HepG2 (cell line): ENCODE data around the gene PCSK6. TPM values are rescaled to one million over a fixed set of nuclear protein-coding genes. Genes with fewer than 3 reads are reported as not detected.

ENCODE experiments used
- HNRNPUL1 ChIP-seq: fragments of 200-400 bp; formaldehyde crosslinking; IDR thresholded peaks from 2 replicates; pipeline ENCODE4 v1.6.1; 2017; ENCODE audit warnings: low read depth, mild to moderate bottlenecking, low read length, moderate library complexity
- KMT2B ChIP-seq: IDR thresholded peaks from 2 replicates; pipeline ENCODE4 v1.6.1; 2016; ENCODE audit warnings: missing genetic modification reagents, missing compliant biosample characterization
- MBD4 ChIP-seq: IDR thresholded peaks from 2 replicates; pipeline ENCODE4 v1.6.1; 2012; ENCODE audit warnings: low read length, inconsistent platforms, borderline replicate concordance
- MXI1 ChIP-seq: IDR thresholded peaks from 3 replicates; pipeline ENCODE4 v1.6.1; 2012; ENCODE audit warnings: low read depth, low read length, inconsistent platforms, borderline replicate concordance
- RFX1 ChIP-seq: fragments of 450-650 bp; IDR thresholded peaks from 2 replicates; pipeline ENCODE4 v1.6.1; 2017
- SMC3 ChIP-seq: IDR thresholded peaks from 2 replicates; pipeline ENCODE4 v1.6.1; 2011; ENCODE audit warnings: low read length, improper control_type of control experiment
- SMYD3 ChIP-seq: sonication (generic); formaldehyde crosslinking; IDR thresholded peaks from 2 replicates; pipeline ENCODE4 v1.8.1; 2023; ENCODE audit warnings: mild to moderate bottlenecking, missing genetic modification reagents
- SYNCRIP ChIP-seq: fragments of 200-400 bp; formaldehyde crosslinking; IDR thresholded peaks from 2 replicates; pipeline ENCODE4 v1.6.1; 2018; ENCODE audit warnings: mild to moderate bottlenecking, low read depth, low read length; ENCODE audit not compliant: insufficient read depth
- TAF1 ChIP-seq: sonication (generic); formaldehyde crosslinking; IDR thresholded peaks from 2 replicates; pipeline ENCODE4 v1.4.0; 2020; ENCODE audit warnings: missing genetic modification reagents
- TGIF2 ChIP-seq: IDR thresholded peaks from 2 replicates; pipeline ENCODE4 v1.6.1; 2016; ENCODE audit warnings: control low read depth, missing compliant biosample characterization
- ZFP41 ChIP-seq: sonication (generic); formaldehyde crosslinking; IDR thresholded peaks from 2 replicates; pipeline ENCODE4 v1.4.0; 2020; ENCODE audit warnings: mild to moderate bottlenecking, missing genetic modification reagents, borderline replicate concordance
- ZNF383 ChIP-seq: sonication (generic); formaldehyde crosslinking; IDR thresholded peaks from 2 replicates; pipeline ENCODE4 v1.4.0; 2020; ENCODE audit warnings: missing genetic modification reagents, mild to moderate bottlenecking, borderline replicate concordance
- ZNF629 ChIP-seq: sonication (generic); formaldehyde crosslinking; conservative IDR thresholded peaks from 2 replicates; pipeline ENCODE4 v1.5.0; 2020; ENCODE audit warnings: missing genetic modification reagents
- ZNF891 ChIP-seq: sonication (generic); formaldehyde crosslinking; IDR thresholded peaks from 2 replicates; pipeline ENCODE4 v1.5.0; 2020; ENCODE audit warnings: mild to moderate bottlenecking, missing genetic modification reagents
- ZSCAN29 ChIP-seq: sonication (generic); formaldehyde crosslinking; conservative IDR thresholded peaks from 2 replicates; pipeline ENCODE4 v1.4.0; 2020; ENCODE audit warnings: mild to moderate bottlenecking, missing genetic modification reagents
- polyA plus RNA-seq, 8 experiments: library from polyadenylated mRNA; depleted of rRNA in 3 of 8; stranded (reverse) in 7 of 8; unstranded in 1 of 8; fragments of >200 nt; fragmentation: Illumina TruSeq in 4 of 8; extraction: Trizol in 4 of 8; gene quantifications; 2 replicates each; pipeline versions ENCODE4 v1.2.1 to v1.2.3, GENCODE V29; 2011 to 2016; ENCODE audit warnings: low read depth in 4 of 8, missing spikeins in 1 of 8, mixed read lengths in 1 of 8; ENCODE audit not compliant: insufficient read depth in 1 of 8
- total RNA-seq, 5 experiments: library from RNA; depleted of rRNA; stranded (reverse); fragments of >200 nt; fragmentation: Illumina TruSeq; extraction: Trizol; gene quantifications; 2 replicates each; pipeline ENCODE4 v1.2.3, GENCODE V29; 2016; ENCODE audit warnings: low read depth in 1 of 5
- TF ChIP-seq, protein P1 (sequence below), 2 experiments: sonication (generic) in 1 of 2; formaldehyde crosslinking in 1 of 2; IDR thresholded peaks; 2 replicates each; pipeline versions ENCODE4 v1.5.1 to v1.6.1; 2011 to 2020; ENCODE audit warnings: borderline replicate concordance in 1 of 2, low read depth in 1 of 2, low read length in 1 of 2, mild to moderate bottlenecking in 1 of 2, missing genetic modification reagents in 1 of 2, moderate library complexity in 1 of 2
- TF ChIP-seq, protein P2 (sequence below): sonication (generic); formaldehyde crosslinking; IDR thresholded peaks from 2 replicates; pipeline ENCODE4 v1.5.0; 2020; ENCODE audit warnings: mild to moderate bottlenecking, missing genetic modification reagents
- TF ChIP-seq, protein P3 (sequence below): sonication (generic); formaldehyde crosslinking; IDR thresholded peaks from 2 replicates; pipeline ENCODE4 v1.8.0; 2022; ENCODE audit warnings: low read depth, missing genetic modification reagents
- TF ChIP-seq, protein P4 (sequence below): sonication (generic); formaldehyde crosslinking; IDR thresholded peaks from 2 replicates; pipeline ENCODE4 v1.5.1; 2020; ENCODE audit warnings: mild to moderate bottlenecking, missing genetic modification reagents, moderate library complexity

PCSK6 gene
- total and polyA plus RNA-seq, 2 of the 13 experiments (the other 11 are each of a cell fraction or from before 2014, with no cell fraction given): 56.5 to 155 TPM

DNA sequence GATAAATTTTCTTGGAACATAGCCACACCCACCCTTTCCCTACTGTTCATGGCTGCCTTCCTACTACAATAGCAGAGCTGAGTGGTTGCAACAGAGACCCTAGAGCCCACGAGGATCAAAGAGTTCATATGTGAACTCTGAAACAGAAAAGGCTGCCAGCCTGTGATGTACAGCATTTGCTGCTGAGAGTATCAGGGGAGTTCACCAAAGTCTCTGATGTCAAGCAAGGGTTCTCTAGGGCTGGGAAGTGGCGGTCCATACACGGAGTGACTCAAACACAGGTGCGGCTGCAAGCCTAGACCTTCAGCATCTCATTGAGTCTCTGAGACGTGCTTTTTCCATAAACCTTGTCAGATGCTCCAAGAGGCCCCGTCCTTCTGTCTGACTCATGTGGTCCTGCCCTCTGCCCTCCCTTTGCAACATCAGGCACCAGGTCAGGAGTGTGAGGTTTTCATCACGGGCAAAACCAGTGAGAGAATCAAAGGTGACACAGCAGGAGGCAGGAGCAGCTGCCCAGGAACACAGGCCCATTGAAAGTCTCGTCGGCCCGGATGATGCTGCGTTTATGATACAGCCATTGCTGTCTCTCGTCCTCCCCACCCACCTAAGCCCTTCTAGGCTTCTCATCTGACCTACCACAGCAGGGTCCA is 42.9 kb downstream of the PCSK6 start (continued):
- TF ChIP-seq, protein P1, sequence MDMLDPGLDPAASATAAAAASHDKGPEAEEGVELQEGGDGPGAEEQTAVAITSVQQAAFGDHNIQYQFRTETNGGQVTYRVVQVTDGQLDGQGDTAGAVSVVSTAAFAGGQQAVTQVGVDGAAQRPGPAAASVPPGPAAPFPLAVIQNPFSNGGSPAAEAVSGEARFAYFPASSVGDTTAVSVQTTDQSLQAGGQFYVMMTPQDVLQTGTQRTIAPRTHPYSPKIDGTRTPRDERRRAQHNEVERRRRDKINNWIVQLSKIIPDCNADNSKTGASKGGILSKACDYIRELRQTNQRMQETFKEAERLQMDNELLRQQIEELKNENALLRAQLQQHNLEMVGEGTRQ (IDR thresholded peaks at IDR 0.05; ENCODE audit: low read depth, low read length): no peak
- TF ChIP-seq, protein P1 (CRISPR knock-in tag; IDR thresholded peaks at IDR 0.05; ENCODE audit: borderline replicate concordance): 0 out of 2 replicates have a peak, but pooled peaks have one; percentile 10
- no peak for TF ChIP-seq ZNF629 (CRISPR knock-in tag)
- TF ChIP-seq SMYD3: no peak
- no peak for TF ChIP-seq ZNF891
- no peak; the same call in 2 of the 3 replicates for TF ChIP-seq MXI1
- TF ChIP-seq, protein P2, sequence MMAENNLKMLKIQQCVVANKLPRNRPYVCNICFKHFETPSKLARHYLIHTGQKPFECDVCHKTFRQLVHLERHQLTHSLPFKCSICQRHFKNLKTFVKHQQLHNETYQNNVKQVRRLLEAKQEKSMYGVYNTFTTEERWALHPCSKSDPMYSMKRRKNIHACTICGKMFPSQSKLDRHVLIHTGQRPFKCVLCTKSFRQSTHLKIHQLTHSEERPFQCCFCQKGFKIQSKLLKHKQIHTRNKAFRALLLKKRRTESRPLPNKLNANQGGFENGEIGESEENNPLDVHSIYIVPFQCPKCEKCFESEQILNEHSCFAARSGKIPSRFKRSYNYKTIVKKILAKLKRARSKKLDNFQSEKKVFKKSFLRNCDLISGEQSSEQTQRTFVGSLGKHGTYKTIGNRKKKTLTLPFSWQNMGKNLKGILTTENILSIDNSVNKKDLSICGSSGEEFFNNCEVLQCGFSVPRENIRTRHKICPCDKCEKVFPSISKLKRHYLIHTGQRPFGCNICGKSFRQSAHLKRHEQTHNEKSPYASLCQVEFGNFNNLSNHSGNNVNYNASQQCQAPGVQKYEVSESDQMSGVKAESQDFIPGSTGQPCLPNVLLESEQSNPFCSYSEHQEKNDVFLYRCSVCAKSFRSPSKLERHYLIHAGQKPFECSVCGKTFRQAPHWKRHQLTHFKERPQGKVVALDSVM (CRISPR knock-in tag): no peak
- TF ChIP-seq ZFP41 (CRISPR knock-in tag): 0 out of 2 replicates have a peak, but pooled peaks have one; percentile 28
- TF ChIP-seq MBD4: no peak
- TF ChIP-seq, protein P3, sequence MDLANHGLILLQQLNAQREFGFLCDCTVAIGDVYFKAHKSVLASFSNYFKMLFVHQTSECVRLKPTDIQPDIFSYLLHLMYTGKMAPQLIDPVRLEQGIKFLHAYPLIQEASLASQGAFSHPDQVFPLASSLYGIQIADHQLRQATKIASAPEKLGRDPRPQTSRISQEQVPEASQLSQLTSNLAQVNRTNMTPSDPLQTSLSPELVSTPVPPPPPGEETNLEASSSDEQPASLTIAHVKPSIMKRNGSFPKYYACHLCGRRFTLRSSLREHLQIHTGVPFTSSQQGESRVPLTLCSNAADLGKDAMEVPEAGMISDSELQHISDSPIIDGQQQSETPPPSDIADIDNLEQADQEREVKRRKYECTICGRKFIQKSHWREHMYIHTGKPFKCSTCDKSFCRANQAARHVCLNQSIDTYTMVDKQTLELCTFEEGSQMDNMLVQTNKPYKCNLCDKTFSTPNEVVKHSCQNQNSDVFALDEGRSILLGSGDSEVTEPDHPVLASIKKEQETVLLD (CRISPR knock-in tag): no peak
- no peak for TF ChIP-seq SYNCRIP
- TF ChIP-seq TGIF2 (CRISPR knock-in tag): no peak
- TF ChIP-seq TAF1: peak; percentile 31
- no peak for TF ChIP-seq ZNF383 (CRISPR knock-in tag)
- TF ChIP-seq SMC3: no peak; the same call in 1 of the 2 replicates
- TF ChIP-seq HNRNPUL1: no peak
- no peak for TF ChIP-seq RFX1
- TF ChIP-seq, protein P4, sequence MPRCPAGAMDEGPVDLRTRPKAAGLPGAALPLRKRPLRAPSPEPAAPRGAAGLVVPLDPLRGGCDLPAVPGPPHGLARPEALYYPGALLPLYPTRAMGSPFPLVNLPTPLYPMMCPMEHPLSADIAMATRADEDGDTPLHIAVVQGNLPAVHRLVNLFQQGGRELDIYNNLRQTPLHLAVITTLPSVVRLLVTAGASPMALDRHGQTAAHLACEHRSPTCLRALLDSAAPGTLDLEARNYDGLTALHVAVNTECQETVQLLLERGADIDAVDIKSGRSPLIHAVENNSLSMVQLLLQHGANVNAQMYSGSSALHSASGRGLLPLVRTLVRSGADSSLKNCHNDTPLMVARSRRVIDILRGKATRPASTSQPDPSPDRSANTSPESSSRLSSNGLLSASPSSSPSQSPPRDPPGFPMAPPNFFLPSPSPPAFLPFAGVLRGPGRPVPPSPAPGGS (CRISPR knock-in tag): no peak
- TF ChIP-seq KMT2B (CRISPR knock-in tag): peak; percentile 57; the same call in 1 of the 2 replicates
- no peak for TF ChIP-seq ZSCAN29 (CRISPR knock-in tag)
